ENCODE results near the gene NOXO1. TPM values are rescaled to one million over a fixed set of nuclear protein-coding genes. Genes with fewer than 3 reads are reported as not detected.

Gene NOXO1
- polyA plus RNA-seq, 1 donor: 1.3 TPM

- no peak for DNase-seq
Measured at GRCh38 chr16:1979271-1980029, 1.8 kb downstream of the NOXO1 start.

- no peak for DNase-seq
Measured at GRCh38 chr16:1978476-1979120, 2.7 kb downstream of the NOXO1 start.

DNA sequence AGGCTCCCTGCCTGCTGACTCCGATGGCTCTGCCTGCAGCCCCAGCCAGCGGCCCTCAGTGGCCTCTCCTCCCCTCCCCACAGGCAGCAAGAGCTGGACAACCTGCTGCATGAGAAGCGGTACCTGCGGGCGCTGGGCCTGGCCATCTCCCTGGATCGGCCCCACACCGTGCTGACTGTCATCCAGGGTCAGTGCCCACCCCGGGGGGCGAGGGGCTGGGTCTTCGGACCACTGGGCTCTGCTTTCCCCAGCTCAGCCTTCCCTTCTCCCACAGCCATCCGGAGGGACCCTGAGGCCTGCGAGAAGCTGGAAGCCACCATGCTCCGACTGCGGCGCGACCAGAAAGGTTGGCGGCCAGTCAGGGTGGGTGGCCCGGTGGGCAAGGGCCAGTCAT lies 3.4 kb downstream of the NOXO1 start:
- DNase-seq: no peak

DNA sequence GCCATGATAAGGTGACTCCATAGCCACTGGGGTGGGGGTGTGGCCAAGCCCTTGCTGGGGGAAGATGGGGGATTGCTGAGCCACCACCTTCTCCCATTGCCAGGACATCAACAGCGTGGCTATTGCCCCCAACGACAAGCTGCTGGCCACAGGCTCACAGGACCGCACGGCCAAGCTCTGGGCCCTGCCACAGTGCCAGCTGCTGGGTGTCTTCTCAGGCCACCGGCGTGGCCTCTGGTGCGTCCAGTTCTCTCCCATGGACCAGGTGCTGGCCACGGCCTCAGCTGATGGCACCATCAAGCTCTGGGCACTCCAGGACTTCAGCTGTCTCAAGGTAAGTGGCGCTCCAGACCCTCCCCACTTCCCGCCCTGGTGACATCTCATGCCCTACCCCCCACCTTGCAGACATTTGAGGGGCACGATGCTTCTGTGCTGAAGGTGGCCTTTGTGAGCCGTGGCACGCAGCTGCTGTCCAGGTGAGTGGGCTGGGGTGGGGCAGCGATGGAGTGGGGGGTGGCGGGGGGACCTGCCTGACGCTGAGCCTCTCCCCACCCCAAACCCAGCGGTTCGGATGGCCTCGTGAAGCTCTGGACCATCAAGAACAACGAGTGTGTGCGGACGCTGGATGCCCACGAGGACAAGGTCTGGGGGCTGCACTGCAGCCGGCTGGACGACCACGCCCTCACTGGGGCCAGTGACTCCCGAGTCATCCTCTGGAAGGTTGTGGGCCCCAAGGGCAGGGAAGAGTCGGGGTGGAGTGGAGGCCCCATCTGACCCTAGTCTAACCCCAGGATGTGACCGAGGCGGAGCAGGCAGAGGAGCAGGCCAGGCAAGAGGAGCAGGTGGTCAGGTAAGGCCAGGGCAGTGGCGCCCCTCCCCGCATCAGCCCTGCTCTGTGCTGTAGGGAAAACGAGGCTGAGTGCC lies 4.1 kb downstream of the NOXO1 start:
- DNase-seq: no peak

DNA sequence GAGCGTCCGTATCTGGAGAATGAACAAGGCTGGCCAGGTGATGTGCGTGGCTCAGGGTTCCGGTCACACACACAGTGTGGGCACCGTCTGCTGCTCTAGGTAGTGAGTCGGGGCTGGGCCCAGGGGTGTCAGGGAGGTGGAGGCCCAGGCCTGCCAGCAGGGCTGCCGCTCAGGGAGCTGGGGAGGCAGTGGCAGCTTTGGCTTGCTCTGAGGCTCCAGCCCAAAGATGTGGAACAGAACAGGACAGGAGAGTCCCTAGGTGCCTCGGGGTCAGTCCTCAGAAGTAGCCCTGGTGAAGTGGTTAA lies 5.1 kb downstream of the NOXO1 start:
- no peak for DNase-seq

DNA sequence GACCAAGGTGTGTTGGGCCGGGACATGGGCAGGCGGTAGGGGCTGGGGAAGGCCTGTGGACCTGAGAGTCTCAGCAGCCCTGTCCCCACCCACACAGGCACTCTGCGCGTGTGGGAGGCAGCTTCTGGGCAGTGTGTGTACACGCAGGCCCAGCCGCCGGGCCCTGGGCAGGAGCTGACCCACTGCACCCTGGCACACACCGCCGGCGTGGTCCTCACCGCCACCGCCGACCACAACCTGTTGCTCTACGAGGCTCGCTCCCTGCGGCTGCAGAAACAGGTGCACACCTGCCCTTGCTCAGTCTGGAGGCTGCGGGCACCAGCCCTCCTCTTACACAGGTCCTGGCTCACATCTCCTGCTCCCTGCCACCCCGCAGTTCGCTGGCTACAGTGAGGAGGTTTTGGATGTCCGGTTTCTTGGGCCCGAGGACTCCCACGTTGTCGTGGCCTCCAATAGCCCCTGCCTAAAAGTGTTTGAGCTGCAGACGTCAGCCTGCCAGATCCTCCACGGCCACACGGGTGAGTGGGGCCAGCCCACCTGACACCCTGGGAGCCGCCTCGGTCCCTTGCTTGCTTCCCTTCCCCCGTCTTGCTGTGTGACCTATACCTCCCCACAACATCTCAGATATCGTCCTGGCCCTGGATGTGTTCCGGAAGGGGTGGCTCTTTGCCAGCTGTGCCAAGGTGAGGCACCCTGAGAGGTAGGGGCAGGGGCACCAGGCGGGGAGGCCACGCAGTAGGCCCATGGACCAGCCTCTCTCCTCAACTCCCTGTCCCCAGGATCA lies 5.6 kb downstream of the NOXO1 start:
- no peak for DNase-seq

DNA sequence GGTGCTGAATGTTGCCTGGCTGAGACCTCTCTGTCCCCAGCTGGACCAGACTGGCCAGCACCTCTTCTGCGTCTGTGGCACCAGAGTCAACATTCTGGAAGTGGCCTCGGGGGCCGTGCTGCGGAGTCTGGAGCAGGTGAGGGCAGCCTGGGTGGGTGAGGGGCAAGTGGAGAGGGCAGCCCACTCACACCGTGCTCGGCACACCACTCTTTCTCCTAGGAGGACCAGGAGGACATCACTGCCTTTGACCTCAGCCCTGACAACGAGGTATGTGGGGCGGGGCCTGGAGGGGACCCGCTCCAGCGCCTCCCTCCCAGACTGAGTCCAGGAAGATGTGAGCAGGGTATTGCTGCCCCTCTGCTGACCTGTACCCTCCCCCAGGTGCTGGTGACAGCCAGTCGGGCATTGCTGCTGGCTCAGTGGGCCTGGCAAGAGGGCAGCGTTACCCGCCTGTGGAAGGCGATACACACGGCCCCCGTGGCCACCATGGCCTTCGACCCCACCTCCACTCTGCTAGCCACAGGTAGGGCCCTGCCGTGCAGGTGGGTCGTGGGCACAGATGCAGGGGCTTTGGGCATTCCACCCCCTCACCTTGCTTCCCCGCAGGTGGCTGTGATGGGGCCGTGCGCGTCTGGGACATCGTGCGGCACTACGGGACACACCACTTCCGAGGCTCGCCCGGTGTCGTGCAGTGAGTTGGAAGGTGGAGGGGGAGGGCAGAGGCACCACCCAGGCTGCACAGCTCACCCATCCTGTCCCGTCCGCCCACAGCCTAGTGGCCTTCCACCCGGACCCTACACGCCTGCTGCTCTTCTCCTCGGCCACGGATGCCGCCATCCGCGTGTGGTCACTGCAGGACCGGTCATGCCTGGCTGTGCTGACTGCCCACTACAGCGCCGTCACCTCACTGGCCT lies 6.9 kb downstream of the NOXO1 start:
- DNase-seq: no peak

DNA sequence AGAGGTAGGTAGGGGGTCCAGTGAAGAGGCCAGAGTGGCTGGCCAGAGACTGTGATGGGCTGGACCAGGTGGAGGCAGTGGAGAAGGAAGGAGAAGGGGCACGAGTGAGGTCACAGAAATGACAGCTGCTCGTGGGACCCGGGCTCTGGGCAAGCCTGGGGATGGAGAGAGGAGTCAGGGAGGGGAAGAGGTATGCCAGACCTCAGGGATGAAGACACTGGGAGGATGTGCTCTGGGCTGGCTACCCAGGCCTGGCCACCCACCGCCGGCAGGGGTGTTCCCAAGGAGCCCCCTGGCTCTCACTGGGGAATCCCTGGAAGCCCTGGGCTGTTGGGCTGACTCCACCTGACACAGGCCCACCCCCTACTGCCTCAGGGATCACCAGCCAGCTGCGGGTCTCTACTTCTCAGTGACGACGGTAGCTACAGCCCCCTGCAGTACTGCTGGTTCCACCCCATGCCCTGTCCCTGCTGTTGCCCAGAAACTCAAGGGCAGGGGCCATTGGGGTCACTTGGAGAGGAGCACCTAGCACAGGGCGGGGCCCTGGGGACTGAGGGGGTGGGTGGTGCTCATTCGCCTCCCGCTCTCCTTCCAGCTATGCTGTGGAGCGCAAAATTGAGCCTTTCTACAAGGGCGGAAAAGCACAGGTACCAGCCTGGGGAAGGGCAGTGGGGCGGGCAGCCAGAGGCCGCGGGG lies 7.7 kb downstream of the NOXO1 start:
- DNase-seq: no peak

GRCh38 chr16:1972490-1972877 lies 8.8 kb downstream of the NOXO1 start:
- no peak for DNase-seq

- peak; percentile 97 for DNase-seq
Measured at GRCh38 chr16:1971796-1972489, 9.3 kb downstream of the NOXO1 start, which contains the start of gene TBL3. Gene TBL3, plus strand, starts transcription at chr16:1972053. Its CDS starts 112 bp downstream, at chr16:1972165.

DNA sequence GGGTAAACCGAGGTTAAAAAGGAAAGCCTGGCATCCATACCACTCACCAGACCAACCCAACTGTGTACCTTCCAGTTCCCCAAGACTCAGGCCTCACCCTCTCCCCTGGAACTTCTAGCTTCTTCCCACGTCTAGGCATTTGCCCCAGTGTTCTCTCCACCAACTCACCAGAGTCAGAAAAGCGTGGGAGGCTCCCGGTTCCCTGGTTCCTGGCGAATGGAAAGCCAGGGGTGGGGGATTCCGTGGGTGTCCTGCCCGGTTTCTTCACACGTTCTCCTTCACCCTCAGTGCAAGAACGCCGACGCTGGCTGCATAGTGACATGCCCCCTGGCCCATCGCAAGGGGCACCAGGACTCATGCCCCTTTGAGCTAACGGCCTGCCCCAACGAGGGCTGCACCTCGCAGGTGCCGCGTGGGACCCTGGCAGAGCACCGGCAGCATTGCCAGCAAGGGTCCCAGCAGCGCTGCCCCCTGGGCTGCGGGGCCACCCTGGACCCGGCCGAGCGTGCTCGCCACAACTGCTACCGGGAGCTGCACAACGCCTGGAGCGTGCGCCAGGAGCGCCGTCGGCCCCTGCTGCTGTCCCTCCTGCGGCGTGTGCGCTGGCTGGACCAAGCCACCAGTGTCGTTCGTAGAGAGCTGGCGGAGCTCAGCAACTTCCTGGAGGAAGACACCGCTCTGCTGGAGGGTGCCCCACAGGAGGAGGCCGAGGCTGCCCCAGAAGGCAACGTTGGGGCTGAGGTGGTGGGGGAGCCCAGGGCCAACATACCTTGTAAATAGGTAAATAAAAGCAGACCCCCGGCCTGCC lies 12.9 kb downstream of the NOXO1 start:
- no peak for DNase-seq

GRCh38 chr16:1966460-1966859 lies 14.8 kb downstream of the NOXO1 start, which contains the start of gene RNF151:
Gene RNF151, plus strand, starts transcription at chr16:1966856. Its CDS starts 26 bp downstream, at chr16:1966882.
- no peak for DNase-seq

DNA sequence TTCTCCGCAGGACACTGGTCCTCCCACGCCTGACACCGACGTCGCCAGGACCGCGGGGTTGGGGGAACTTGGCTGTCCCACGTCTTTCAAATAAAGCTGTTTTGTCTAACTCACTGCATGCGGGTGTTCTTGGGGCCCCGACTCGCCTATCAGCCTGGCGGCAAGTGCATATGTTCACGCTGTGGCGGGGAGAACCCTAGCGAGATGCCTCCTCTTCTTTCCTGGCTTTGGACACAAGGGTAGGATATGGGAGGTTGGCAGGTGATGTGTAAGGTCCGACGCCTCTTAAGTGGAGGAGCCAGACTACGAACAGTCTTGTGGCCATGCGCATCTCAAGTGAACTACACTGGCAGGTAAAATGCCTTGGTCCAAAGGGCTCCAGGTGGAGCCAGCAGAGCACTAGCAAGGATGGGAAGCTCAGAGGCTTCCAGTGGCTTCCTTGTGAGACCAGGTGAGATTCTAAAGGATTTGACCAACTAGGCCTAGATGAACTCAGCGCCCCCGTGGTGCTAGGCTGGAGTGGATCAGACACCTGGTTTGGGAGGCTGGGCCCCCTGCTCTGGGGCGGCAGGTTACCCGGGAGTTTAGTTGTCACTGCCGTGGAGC lies 15.8 kb downstream of the NOXO1 start:
- DNase-seq: no peak

- DNase-seq: peak; percentile 99
Measured at GRCh38 chr16:1964506-1965395, 16.5 kb downstream of the NOXO1 start, which contains the start of gene RPS2. Gene RPS2, minus strand, starts transcription at chr16:1964826. Its CDS starts 201 bp downstream, at chr16:1964625.

- DNase-seq: peak; percentile 50
Measured at GRCh38 chr16:1963806-1964505, 17.3 kb downstream of the NOXO1 start.

Data from hindlimb muscle (tissue), 1 donor.